Right lobe of liver (tissue), 4 donors: Measurements from ENCODE around the gene JAZF1.

Source experiments
- POLR2A ChIP-seq: fragments of 450-650 bp; IDR thresholded peaks from one replicate; pipeline ENCODE4 v1.6.1; 2017; ENCODE audit warnings: antibody characterized with exemption, mild to moderate bottlenecking
- TF ChIP-seq, protein P1 (sequence below), 4 donors: fragments of 200-600 bp in 3 of 4; fragments of 450-650 bp in 1 of 4; IDR thresholded peaks; one replicate each; pipeline versions ENCODE4 v1.5.1 to v1.8.0; 2016 to 2022; ENCODE audit warnings: antibody characterized with exemption in 4 of 4, mild to moderate bottlenecking in 2 of 4
- donor health status: DM: no; HTN: no; CAD: no.
- donor health status: DM: no; HTN: no; CAD: no.
- donor health status: DM: no; HTN: yes; CAD: no.

DNA sequence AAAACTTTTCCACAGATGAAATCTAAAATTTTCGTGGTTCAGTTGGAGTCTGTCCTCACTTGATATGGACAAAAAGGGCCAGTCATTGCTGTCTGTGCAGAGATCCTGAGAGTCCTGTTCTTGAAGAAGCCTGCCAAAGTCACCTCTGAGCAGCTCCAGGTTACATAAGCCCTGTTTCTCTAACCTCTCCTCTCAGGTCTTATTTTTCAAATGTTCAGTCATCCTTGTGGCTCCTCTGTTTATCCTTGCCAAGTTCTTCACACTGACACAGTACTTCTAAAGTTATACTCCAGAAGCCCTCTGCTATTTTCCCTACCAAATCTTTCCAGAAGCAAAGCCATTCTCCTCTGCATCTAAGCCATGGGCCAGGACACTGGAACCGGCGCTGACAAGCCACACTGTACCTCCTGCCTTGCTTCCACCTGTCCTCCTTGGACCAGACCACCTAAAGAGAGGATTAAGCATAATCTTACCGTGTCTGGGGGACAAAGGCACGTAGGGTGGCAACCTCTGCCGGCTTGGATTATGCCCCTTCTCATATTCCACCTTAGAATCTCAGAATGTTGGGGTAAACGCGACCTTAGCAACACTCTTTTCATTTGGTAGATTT, 161.6 kb downstream of the JAZF1 start:
- TF ChIP-seq, protein P1, sequence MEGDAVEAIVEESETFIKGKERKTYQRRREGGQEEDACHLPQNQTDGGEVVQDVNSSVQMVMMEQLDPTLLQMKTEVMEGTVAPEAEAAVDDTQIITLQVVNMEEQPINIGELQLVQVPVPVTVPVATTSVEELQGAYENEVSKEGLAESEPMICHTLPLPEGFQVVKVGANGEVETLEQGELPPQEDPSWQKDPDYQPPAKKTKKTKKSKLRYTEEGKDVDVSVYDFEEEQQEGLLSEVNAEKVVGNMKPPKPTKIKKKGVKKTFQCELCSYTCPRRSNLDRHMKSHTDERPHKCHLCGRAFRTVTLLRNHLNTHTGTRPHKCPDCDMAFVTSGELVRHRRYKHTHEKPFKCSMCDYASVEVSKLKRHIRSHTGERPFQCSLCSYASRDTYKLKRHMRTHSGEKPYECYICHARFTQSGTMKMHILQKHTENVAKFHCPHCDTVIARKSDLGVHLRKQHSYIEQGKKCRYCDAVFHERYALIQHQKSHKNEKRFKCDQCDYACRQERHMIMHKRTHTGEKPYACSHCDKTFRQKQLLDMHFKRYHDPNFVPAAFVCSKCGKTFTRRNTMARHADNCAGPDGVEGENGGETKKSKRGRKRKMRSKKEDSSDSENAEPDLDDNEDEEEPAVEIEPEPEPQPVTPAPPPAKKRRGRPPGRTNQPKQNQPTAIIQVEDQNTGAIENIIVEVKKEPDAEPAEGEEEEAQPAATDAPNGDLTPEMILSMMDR (IDR thresholded peaks at IDR 0.05) = no peak
- TF ChIP-seq POLR2A = no peak
